ENCODE measurements around the gene SLC26A8. TPM values are rescaled to one million over a fixed set of nuclear protein-coding genes. Genes with fewer than 3 reads are reported as not detected.

SLC26A8 gene
- total and polyA plus RNA-seq, 2 of the 13 experiments (the other 11 are each of a cell fraction or from before 2014, with no cell fraction given) = 0.46 TPM; not detected in 1

- DNase-seq (ENCODE audit: low spot score) = no peak
- ChIA-PET POLR2A (interaction anchor here (1.7 kb wide), 1 partner anchor 81 kb away, joined by 5 read pairs; no protein-coding TSS in a partner anchor), CTCF (ENCODE audit: low intra/inter-chr PET ratio, low total read pairs) (no interaction called here)
- BruUV-seq (replicated peaks) = no TSS peak
- FAIRE-seq = no peak
- TF ChIP-seq ZNF251 (CRISPR knock-in tag; IDR thresholded peaks at IDR 0.05) = no peak
- no peak for TF ChIP-seq ZBTB46 (CRISPR knock-in tag; IDR thresholded peaks at IDR 0.05; ENCODE audit: borderline replicate concordance)
- TF ChIP-seq KDM3A (CRISPR knock-in tag; IDR thresholded peaks at IDR 0.05; ENCODE audit: low read depth) = no peak
- no peak for TF ChIP-seq ZBED4 (CRISPR knock-in tag; IDR thresholded peaks at IDR 0.05; ENCODE audit: borderline replicate concordance)
- no peak overlapping the region for H3K9ac ChIP-seq (ENCODE audit: insufficient read depth, low read depth, low read length)
- no peaks in the 10 kb centered on the region for H3K79me2 ChIP-seq (ENCODE audit: insufficient read depth, low read length)
- in situ Hi-C loops (cut with HindIII; ENCODE audit: extremely low pct_ligation_motif_present, low pct_unique_long_range_greater_than_20kb) (no loop called here), intact Hi-C loops (cut with micrococcal nuclease; ENCODE audit: unreplicated experiment) (loop anchor here (10.0 kb wide), 1 partner anchor 79 kb away; the partner anchor contains the start of genes MAPK14 and SLC26A8)
- no peaks in the 10 kb centered on the region for H3K27me3 ChIP-seq (ENCODE audit: control insufficient read depth in 1 of 2, insufficient read depth in 2 of 2, low read length in 2 of 2)
- no peak overlapping the region for H3K4me2 ChIP-seq (ENCODE audit: low read depth, low read length)
- ATAC-seq = no peak
- H3K4me3 ChIP-seq (replicated peaks in 1 of 3; ENCODE audit: insufficient read depth in 1 of 3, low read depth in 2 of 3, low read length in 3 of 3) = no peak overlapping the region
- H3K9me3 ChIP-seq (ENCODE audit: low read length) = no peaks in the 10 kb centered on the region
- peaks cover 9% of the 10 kb centered on the region for H3K4me1 ChIP-seq (ENCODE audit: insufficient read depth, low read length)
- no peaks in the 10 kb centered on the region for H4K20me1 ChIP-seq (ENCODE audit: insufficient read depth, low read length)
- 34% methylated on average over 1 of the region's 1 CpG for WGBS (ENCODE audit: low lambda C conversion rate)
- no peak overlapping the region for H3K27ac ChIP-seq (ENCODE audit: extremely low read length, insufficient read depth, low read length)
- H2AFZ ChIP-seq (ENCODE audit: low read length) = no peak overlapping the region
- no peaks in the 10 kb centered on the region for H3K36me3 ChIP-seq (replicated peaks in 1 of 2; ENCODE audit: control insufficient read depth in 1 of 2, insufficient read depth in 2 of 2, low read length in 2 of 2)
Measured at GRCh38 chr6:35945650-35946025, 78.8 kb downstream of the SLC26A8 start.
